ENCODE measurements around the gene FAIM.
"Not testable (repeated sequence)": the region's sequence is repeated elsewhere in the genome, so short reads cannot be mapped to it uniquely, and the experiment has no call there.

FAIM gene

DNA sequence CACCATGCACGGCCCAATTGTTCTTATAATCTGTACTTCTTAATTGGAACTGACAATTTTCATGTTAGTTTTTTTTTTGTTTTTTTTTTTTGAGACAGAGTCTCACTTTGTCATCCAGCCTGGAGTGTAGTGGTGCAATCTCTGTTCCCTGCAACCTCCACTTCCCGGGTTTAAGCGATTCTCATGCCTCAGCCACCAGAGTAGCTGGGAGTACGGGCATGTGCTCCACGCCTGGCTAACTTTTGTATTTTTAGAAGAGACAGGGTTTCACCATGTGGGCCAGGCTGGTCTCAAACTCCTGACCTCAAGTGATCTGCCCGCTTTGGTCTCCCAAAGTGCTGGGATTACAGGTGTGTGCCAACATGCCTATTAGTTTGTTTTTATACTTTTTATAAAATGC lies 72.4 kb downstream of the FAIM start:
- not testable (repeated sequence) for H3K27ac ChIP-seq (ENCODE audit: low read depth, low read length); H3K4me1 ChIP-seq (ENCODE audit: control insufficient read depth, insufficient read depth, low read length, unreplicated experiment); H3K27me3 ChIP-seq (ENCODE audit: insufficient read depth, low read length); H3K79me2 ChIP-seq (ENCODE audit: control insufficient read depth, insufficient read depth, low read length, unreplicated experiment); H3K4me3 ChIP-seq (ENCODE audit: low read depth, low read length); H2AFZ ChIP-seq (ENCODE audit: low read length, unreplicated experiment)
- peaks cover 12% of the 10 kb centered on the region for H3K36me3 ChIP-seq (ENCODE audit: insufficient read depth, low read length)

DNA sequence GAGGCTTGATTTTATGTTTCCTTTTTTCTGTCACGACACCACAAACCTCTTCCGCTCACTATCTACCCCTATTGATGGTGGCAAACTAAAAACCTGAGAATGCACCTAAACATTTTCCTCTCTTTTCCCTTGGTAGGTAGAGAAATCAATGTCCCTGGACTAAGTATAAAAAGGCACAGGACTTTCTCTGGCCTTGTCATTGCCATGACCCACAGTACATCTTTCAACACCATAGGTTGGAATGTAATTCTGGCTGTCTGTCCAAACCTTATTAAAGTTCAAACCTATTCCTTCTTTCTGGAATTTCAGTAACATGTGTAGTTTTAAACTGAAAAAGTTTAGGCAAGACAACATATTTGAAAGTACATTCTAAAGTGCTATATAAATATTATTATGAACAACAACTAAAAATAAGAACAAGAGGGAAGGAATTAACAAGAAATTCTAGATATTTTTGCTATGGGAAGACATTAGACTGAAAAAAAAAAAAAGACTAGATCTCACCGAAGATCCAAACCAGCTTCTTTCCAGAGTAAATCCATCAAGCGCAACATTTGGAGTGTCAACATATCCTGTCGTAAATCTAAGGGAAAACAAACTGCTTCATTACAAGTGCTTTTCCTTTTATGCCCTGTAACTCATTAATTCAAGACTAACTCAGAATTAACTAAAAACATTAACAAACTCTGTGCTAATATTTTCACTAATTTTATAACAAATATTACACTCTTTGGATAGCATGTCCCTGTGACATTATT lies 73.1 kb downstream of the FAIM start:
- Histone ChIP-seq H3K4me1 (ENCODE audit: control insufficient read depth, insufficient read depth, low read length, unreplicated experiment) (peaks cover 3% of the 10 kb centered on the region), H3K36me3 (ENCODE audit: insufficient read depth, low read length) (peaks cover 5% of the 10 kb centered on the region), H3K4me3 (ENCODE audit: low read depth, low read length) (no peak overlapping the region), H3K79me2 (ENCODE audit: control insufficient read depth, insufficient read depth, low read length, unreplicated experiment) (no peaks in the 10 kb centered on the region), H2AFZ (ENCODE audit: low read length, unreplicated experiment) (no peak overlapping the region), H3K27me3 (ENCODE audit: insufficient read depth, low read length) (no peaks in the 10 kb centered on the region), H3K27ac (ENCODE audit: low read depth, low read length) (no peak overlapping the region)

DNA sequence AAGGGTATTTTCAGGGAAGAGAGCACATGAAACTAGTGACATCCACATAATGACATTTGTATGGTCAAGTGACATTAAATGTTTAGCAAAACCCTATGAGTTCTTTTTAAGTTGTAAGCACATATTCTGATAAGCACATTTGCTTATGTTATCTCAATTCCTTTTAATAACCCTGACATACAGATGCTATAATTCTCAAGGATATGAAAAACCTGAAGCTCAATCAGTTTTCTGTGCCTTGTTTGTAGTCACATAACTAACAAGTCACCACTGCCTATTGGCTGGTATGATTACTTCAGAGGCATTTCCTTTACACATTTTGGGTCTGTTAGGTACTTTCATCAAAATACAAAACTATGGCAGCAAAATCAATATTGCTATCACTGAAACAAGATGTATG lies 74.1 kb downstream of the FAIM start:
- Histone ChIP-seq H3K79me2 (ENCODE audit: control insufficient read depth, insufficient read depth, low read length, unreplicated experiment) (no peaks in the 10 kb centered on the region), H3K4me1 (ENCODE audit: control insufficient read depth, insufficient read depth, low read length, unreplicated experiment) (peaks cover 13% of the 10 kb centered on the region), H2AFZ (ENCODE audit: low read length, unreplicated experiment) (no peak overlapping the region), H3K27ac (ENCODE audit: low read depth, low read length) (no peak overlapping the region), H3K4me3 (ENCODE audit: low read depth, low read length) (no peak overlapping the region), H3K27me3 (ENCODE audit: insufficient read depth, low read length) (no peaks in the 10 kb centered on the region), H3K36me3 (ENCODE audit: insufficient read depth, low read length) (peaks cover 3% of the 10 kb centered on the region; the same call in 1 of the 2 replicates)
